Activated T-cell treated with anti-CD3 and anti-CD28 coated beads, Interleukin-2, amount 50 U/mL, for 4 hours (primary cell): ENCODE results near the gene IQSEC3. TPM values are rescaled to one million over a fixed set of nuclear protein-coding genes. Genes with fewer than 3 reads are reported as not detected.

ENCODE experiments used
- ATAC-seq, 2 donors: fragments of 200-7000 bp; cut with Tn5 transposase; one replicate each; pipeline ENCODE4 v1.10.0; 2021
- DNase-seq: peaks from one replicate; pipeline ENCODE4 v3.0.0-alpha.2; 2020
- H3K27me3 Mint-ChIP-seq: one replicate; pipeline ENCODE4 v1.8.0; 2021; ENCODE audit warnings: low read depth, mixed read lengths
- H3K36me3 Mint-ChIP-seq: one replicate; pipeline ENCODE4 v1.8.0; 2022; ENCODE audit warnings: mixed read lengths; ENCODE audit not compliant: insufficient read depth
- H3K4me1 Mint-ChIP-seq: one replicate; pipeline ENCODE4 v1.8.0; 2021; ENCODE audit warnings: low read depth, mixed read lengths
- H3K4me3 Mint-ChIP-seq: one replicate; pipeline ENCODE4 v1.8.0; 2021; ENCODE audit warnings: mild to moderate bottlenecking, moderate library complexity, mixed read lengths
- H3K9me3 Mint-ChIP-seq: one replicate; pipeline ENCODE4 v1.8.0; 2021; ENCODE audit warnings: mixed read lengths
- total RNA-seq, 3 donors: library from RNA; stranded (reverse); gene quantifications; one replicate each; pipeline ENCODE4 v1.2.1, GENCODE V29; 2021

IQSEC3 gene
- total RNA-seq, 3 donors from 2014 or later = 0.46 to 0.82 (median 0.51) TPM

DNA sequence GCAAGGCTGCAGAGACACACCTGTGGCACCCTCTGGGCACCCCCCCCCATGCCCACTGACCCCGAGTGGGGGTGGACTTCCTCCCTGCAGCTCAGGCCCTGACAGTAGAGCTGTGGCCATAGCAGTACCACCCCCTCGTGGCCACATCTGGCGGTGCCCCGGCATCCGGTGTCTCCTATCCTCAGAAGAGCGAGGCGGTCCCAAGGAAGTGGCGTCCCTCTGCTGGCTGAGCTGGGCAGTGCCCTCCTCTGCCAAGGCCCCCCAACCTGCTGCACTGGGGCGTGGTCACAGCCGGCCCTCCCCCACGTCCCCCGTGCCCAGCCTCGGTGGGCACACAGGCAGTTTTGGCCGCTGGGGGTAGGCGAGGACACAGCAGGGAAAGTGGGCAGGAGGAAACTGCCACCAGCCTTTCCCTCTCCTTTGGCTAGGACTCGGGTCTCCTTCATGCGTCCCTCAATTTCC lies 153.4 kb downstream of the IQSEC3 start:
- Mint-ChIP-seq H3K27me3 (peaks cover 5% of the 10 kb centered on the region), H3K36me3 (no peaks in the 10 kb centered on the region), H3K4me3 (no peak overlapping the region), H3K4me1 (no peaks in the 10 kb centered on the region), H3K9me3 (no peaks in the 10 kb centered on the region)
- DNase-seq (no peak), ATAC-seq (peak; percentile 86 to 92)

- no peak overlapping the region for H3K4me3 Mint-ChIP-seq
- no peak for ATAC-seq
- H3K9me3 Mint-ChIP-seq = no peaks in the 10 kb centered on the region
- H3K36me3 Mint-ChIP-seq = no peaks in the 10 kb centered on the region
- no peaks in the 10 kb centered on the region for H3K4me1 Mint-ChIP-seq
- peaks cover 5% of the 10 kb centered on the region for H3K27me3 Mint-ChIP-seq
- no peak for DNase-seq
These were observed 153.9 kb downstream of the IQSEC3 start for GRCh38 chr12:220491-220890.

DNA sequence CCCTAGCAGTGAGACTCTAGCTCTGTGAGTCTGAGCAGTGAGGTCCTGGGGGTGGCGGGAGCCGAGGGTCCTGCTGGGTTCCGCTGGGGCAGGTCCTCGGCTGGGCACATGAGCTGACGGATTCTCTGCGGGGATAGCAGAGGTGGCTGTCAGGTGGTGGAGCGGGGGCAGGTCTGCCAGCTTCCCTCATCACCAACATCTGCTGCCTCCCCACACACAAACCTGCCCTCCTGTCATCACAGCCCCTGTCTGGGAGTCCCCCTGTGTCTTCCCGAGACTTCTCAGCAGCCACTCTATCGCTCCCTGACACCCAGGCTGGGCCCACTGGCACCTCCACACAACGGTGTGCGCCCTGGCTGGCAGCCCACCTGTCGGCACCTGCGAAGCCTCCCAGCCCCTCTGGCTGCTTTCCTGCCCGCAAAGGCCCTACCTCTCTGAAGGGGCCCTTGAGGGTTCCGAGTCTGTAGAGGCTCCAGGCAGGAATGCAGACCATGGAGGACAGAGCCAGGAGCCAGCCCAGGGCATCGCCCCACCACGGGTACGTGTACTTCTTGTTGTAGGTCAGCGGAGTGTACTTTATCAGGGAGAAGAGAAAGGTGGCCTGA lies 154.5 kb downstream of the IQSEC3 start:
- Mint-ChIP-seq H3K9me3 (no peaks in the 10 kb centered on the region), H3K4me3 (no peak overlapping the region), H3K36me3 (no peaks in the 10 kb centered on the region), H3K27me3 (peaks cover 5% of the 10 kb centered on the region), H3K4me1 (no peaks in the 10 kb centered on the region)
- no peak for ATAC-seq
- DNase-seq = no peak

GRCh38 chr12:221736-222135 lies 155.2 kb downstream of the IQSEC3 start:
- H3K4me1 Mint-ChIP-seq = no peaks in the 10 kb centered on the region
- no peaks in the 10 kb centered on the region for H3K36me3 Mint-ChIP-seq
- no peak for DNase-seq

GRCh38 chr12:223841-224240 lies 157.3 kb downstream of the IQSEC3 start:
- Mint-ChIP-seq H3K27me3 (peaks cover 2% of the 10 kb centered on the region), H3K36me3 (no peaks in the 10 kb centered on the region), H3K9me3 (no peaks in the 10 kb centered on the region), H3K4me1 (no peaks in the 10 kb centered on the region), H3K4me3 (no peak overlapping the region)
- ATAC-seq (no peak), DNase-seq (no peak)

More at GRCh38 chr12:221736-222135, 155.2 kb downstream of the IQSEC3 start:
- Mint-ChIP-seq H3K9me3 (no peaks in the 10 kb centered on the region), H3K4me3 (no peak overlapping the region), H3K27me3 (peaks cover 3% of the 10 kb centered on the region)
- ATAC-seq = no peak

DNA sequence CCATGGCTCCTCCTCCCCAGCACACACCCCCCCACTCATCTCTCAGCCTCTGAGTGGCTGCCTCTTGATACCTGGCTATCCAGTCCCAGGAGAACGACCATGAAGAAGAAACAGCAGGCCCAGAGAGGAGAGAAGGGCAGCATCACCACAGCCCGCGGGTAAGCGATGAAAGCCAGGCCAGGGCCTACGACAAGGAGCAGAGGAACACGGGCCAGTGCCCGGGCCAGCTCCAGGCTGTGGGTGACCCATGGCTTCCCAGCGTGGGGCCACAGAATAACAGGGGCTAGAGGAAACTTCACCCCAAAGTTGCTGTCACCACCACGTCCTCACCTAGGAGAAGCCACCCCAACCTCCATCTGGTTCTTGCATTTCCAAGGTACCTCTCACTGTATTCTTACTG lies 157.8 kb downstream of the IQSEC3 start:
- Mint-ChIP-seq H3K27me3 (peaks cover 2% of the 10 kb centered on the region), H3K4me3 (no peak overlapping the region), H3K9me3 (no peaks in the 10 kb centered on the region), H3K4me1 (no peaks in the 10 kb centered on the region), H3K36me3 (no peaks in the 10 kb centered on the region)
- DNase-seq (no peak), ATAC-seq (no peak)

- Mint-ChIP-seq H3K9me3 (no peaks in the 10 kb centered on the region), H3K4me1 (no peaks in the 10 kb centered on the region), H3K36me3 (no peaks in the 10 kb centered on the region), H3K27me3 (peaks cover 2% of the 10 kb centered on the region), H3K4me3 (no peak overlapping the region)
- DNase-seq (no peak), ATAC-seq (no peak)
These were observed 158.4 kb downstream of the IQSEC3 start for GRCh38 chr12:225012-225411.

DNA sequence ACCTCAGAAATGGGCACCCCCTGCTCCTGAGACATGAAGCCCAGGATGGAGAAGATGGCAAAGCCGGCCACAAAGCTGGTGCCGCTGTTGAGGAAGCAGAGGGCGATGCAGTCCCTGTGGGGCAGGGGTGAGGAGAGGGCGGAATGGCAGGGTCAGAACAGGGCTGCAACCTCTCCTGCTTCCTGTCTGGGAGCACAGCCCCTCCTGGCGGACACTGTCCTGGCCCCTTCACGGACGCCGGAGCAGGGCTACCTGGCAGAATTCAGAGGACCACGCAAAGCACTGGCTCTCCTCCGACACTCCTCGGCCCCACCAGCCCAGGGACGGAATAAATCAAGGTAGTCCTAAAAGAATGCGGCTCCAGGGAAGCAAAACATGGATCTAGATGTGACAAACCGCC lies 159.8 kb downstream of the IQSEC3 start:
- peaks cover 2% of the 10 kb centered on the region for H3K27me3 Mint-ChIP-seq
- ATAC-seq (no peak), DNase-seq (no peak)
- H3K4me1 Mint-ChIP-seq = no peaks in the 10 kb centered on the region
- no peaks in the 10 kb centered on the region for H3K9me3 Mint-ChIP-seq
- H3K4me3 Mint-ChIP-seq = no peak overlapping the region
- no peaks in the 10 kb centered on the region for H3K36me3 Mint-ChIP-seq

DNA sequence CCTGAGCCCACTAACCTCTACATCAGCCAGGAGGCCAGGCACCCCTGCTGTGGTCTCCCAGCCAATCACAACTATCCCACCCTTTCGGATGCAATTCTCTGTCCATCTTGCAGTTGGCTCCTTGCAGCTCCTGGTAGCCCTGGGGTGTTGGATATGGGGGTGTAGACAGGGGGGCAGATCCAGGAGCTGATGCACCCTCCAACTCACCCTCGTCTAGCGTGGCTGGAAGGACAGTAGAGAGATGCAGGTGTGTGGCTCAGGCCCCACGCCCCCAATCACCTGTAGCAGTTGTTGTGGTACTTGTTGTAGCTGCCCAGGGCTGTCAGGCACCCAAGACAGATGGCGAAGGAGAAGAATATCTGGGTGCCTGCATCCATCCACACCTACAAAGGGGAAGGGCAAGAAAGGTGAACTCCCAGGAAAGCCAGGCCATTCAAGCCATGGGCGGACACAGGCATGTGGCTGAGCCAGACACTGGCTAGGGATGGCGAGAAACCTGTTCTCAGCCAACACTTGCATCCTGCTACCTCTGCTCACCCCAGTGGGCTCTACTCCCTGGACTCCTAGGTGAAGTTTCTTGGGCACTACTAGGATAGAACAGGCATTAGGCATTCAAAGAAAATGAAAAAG lies 160.8 kb downstream of the IQSEC3 start:
- no peak for DNase-seq
- H3K9me3 Mint-ChIP-seq = no peaks in the 10 kb centered on the region
- ATAC-seq = no peak
- no peaks in the 10 kb centered on the region for H3K36me3 Mint-ChIP-seq
- H3K27me3 Mint-ChIP-seq = peaks cover 2% of the 10 kb centered on the region
- H3K4me1 Mint-ChIP-seq = no peaks in the 10 kb centered on the region
- H3K4me3 Mint-ChIP-seq = no peak overlapping the region

Other genes with a start within 250 kb of the IQSEC3 start
- under 1 TPM in 2 of 3 donors, not detected in 1; 0.11 to 0.42 TPM for gene SLC6A12, start 147.4 kb downstream of the IQSEC3 start, total RNA-seq
- under 1 TPM in 1 of 3 donors, not detected in 2; 0.81 TPM for gene SLC6A13, start 196.1 kb downstream of the IQSEC3 start, total RNA-seq